ENCODE results near the gene PRICKLE2. TPM values are rescaled to one million over a fixed set of nuclear protein-coding genes. Genes with fewer than 3 reads are reported as not detected.

PRICKLE2 gene
- total RNA-seq, 2 experiments from 2014 or later: not detected

- H3K4me1 Mint-ChIP-seq (ENCODE audit: low read depth): no peaks in the 10 kb centered on the region
- ChIA-PET POLR2A (no interaction called here), CTCF (no interaction called here)
- ATAC-seq (no peak), DNase-seq (no peak)
- intact Hi-C loops (cut with micrococcal nuclease): no loop called here
- peaks cover 16% of the 10 kb centered on the region for H3K27me3 Mint-ChIP-seq
- H3K36me3 Mint-ChIP-seq (ENCODE audit: low read depth): no peaks in the 10 kb centered on the region
- TF ChIP-seq CTCF (IDR thresholded peaks at IDR 0.05): no peak
- H3K9me3 Mint-ChIP-seq: no peaks in the 10 kb centered on the region
- no peak overlapping the region for H3K4me3 Mint-ChIP-seq
- H3K27ac Mint-ChIP-seq: no peak overlapping the region
These were observed 45.6 kb upstream of the PRICKLE2 start for GRCh38 chr3:64270866-64271260.

DNA sequence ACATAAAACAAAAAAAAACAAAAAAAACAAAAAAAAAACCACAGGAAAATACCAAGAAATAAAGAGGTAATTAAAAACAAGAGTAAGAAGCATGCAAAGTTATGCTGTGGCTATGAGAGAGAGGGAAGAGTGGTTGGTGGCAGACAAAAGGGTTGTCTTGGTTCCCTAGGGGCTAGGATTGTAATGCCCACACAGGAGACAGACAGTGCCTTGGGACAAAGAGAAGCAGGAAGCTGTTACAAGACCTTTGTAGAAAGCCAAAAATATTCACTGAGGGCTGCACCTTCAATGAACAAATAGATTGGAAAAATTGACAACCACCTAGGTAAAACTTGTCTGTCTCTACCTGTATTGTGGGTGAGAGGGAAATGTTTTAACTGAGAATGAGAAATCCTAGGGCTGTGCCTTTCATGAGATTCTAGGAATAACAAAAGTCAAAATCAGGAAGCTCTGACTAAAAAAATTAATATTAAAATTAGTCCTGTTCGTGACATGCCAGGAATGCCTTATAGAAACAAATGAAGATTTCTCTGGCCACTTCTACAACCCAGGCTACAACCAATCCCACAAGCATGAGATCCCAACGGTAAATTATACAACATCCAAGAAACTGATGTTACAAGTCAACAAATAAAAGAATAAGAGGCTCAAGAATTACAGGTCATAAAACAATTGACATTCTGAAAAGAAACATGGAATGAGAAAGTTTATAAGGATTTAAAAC is 45.0 kb upstream of the PRICKLE2 start:
- Mint-ChIP-seq H3K4me1 (ENCODE audit: low read depth) (no peaks in the 10 kb centered on the region), H3K27me3 (peaks cover 19% of the 10 kb centered on the region), H3K4me3 (no peak overlapping the region), H3K9me3 (no peaks in the 10 kb centered on the region), H3K27ac (no peak overlapping the region), H3K36me3 (ENCODE audit: low read depth) (no peaks in the 10 kb centered on the region)
- no peak for TF ChIP-seq CTCF (IDR thresholded peaks at IDR 0.05)
- ChIA-PET CTCF (no interaction called here), POLR2A (no interaction called here)
- intact Hi-C loops (cut with micrococcal nuclease): no loop called here
- DNase-seq: no peak
- no peak for ATAC-seq

DNA sequence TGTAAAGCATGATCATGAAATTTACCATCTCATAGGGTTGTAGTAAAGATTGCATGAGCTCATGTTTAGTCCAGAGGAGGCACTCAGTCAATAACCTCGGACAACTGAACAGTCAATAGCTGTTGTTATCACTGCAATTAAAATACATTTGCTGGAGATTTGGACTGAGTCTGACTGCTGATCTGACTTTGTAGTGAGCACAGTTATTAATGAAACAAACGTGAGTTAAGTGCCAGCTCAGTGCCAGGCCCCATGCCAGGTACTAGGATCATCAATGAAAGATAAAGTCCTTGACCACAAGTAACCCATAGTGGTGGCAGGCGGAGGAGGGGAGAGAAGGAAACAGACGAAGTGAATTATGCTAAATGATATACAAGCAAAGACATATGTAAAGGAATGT is 43.7 kb upstream of the PRICKLE2 start:
- POLR2A ChIA-PET: no interaction called here
- TF ChIP-seq CTCF (IDR thresholded peaks at IDR 0.05): no peak
- H3K27ac Mint-ChIP-seq: no peak overlapping the region
- intact Hi-C loops (cut with micrococcal nuclease): no loop called here
- DNase-seq (no peak), ATAC-seq (no peak)
- H3K4me3 Mint-ChIP-seq: no peak overlapping the region
- H3K4me1 Mint-ChIP-seq (ENCODE audit: low read depth): no peaks in the 10 kb centered on the region
- H3K36me3 Mint-ChIP-seq (ENCODE audit: low read depth): no peaks in the 10 kb centered on the region
- CTCF ChIA-PET: no interaction called here
- H3K9me3 Mint-ChIP-seq: no peaks in the 10 kb centered on the region
- peaks cover 24% of the 10 kb centered on the region for H3K27me3 Mint-ChIP-seq

GRCh38 chr3:64267721-64268604 is 42.7 kb upstream of the PRICKLE2 start:
- no peak overlapping the region for H3K27ac Mint-ChIP-seq
- intact Hi-C loops (cut with micrococcal nuclease): no loop called here
- no peak for DNase-seq

More at GRCh38 chr3:64267721-64268604, 42.7 kb upstream of the PRICKLE2 start:
- POLR2A ChIA-PET: interaction anchor here (1.0 kb wide), 1 partner anchor 27 kb away, joined by 3 read pairs; no protein-coding TSS in a partner anchor
- Mint-ChIP-seq H3K9me3 (no peaks in the 10 kb centered on the region), H3K4me3 (no peak overlapping the region), H3K4me1 (ENCODE audit: low read depth) (no peaks in the 10 kb centered on the region), H3K36me3 (ENCODE audit: low read depth) (no peaks in the 10 kb centered on the region), H3K27me3 (peaks cover 25% of the 10 kb centered on the region)
- CTCF ChIA-PET: no interaction called here
- no peak for ATAC-seq
- no peak for TF ChIP-seq CTCF (IDR thresholded peaks at IDR 0.05)
